A549 treated with dexamethasone at 1 μM for 4 hours (cell line): Measurements from ENCODE around the gene GPT2. TPM values are rescaled to one million over a fixed set of nuclear protein-coding genes. Genes with fewer than 3 reads are reported as not detected.

Experiments used
- total RNA-seq: library from RNA; stranded (reverse); fragments of 200-300 nt; extraction: Qiagen RNA extraction; gene quantifications from 5 replicates; pipeline ENCODE4 v1.2.3, GENCODE V29; 2022

The GPT2 gene
- 7.9 to 15.1 TPM (median 14.8 TPM) in 5 replicates for total RNA-seq

GRCh38 chr16:46883690-46884512, at the start of gene GPT2:
Gene GPT2, plus strand, starts transcription at chr16:46884362. Its CDS starts 354 bp downstream, at chr16:46884716.

GRCh38 chr16:46973207-46973995, 89.2 kb downstream of the GPT2 start, which contains the start of gene DNAJA2:
Gene DNAJA2, minus strand, starts transcription at chr16:46973674. Its CDS starts 102 bp downstream, at chr16:46973572.

Other genes starting within 250 kb of the GPT2 start
- gene VPS35, start 195.2 kb upstream of the GPT2 start, total RNA-seq = 75.3 to 95.0 TPM (median 84.5 TPM) in 5 replicates
- 35.3 to 43.0 TPM (median 41.6 TPM) in 5 replicates for gene ORC6, start 194.7 kb upstream of the GPT2 start, total RNA-seq
- gene MYLK3, start 136.0 kb upstream of the GPT2 start, total RNA-seq = 0.02 to 0.09 TPM (median 0.03 TPM) in 4 of 5 replicates, not detected in the other
- 5.3 to 7.9 TPM (median 6.6 TPM) in 5 replicates for gene C16orf87, start 53.2 kb upstream of the GPT2 start, total RNA-seq
- gene DNAJA2, start 89.3 kb downstream of the GPT2 start, total RNA-seq = 69.7 to 75.5 TPM (median 73.4 TPM) in 5 replicates